ENCODE data around the gene MAGEA9B. TPM values are rescaled to one million over a fixed set of nuclear protein-coding genes. Genes with fewer than 3 reads are reported as not detected.
"Not testable (repeated sequence)": the region's sequence is repeated elsewhere in the genome, so short reads cannot be mapped to it uniquely, and the experiment has no call there.

MAGEA9B gene
- total RNA-seq (not detected), polyA plus RNA-seq (not detected)

GRCh38 chrX:149587359-149587758 lies at the start of gene MAGEA9B:
Gene MAGEA9B, minus strand, starts transcription at chrX:149587459. Its CDS starts 4,280 bp downstream, at chrX:149583179.
- not testable (repeated sequence) for H3K27ac ChIP-seq (ENCODE audit: low read depth in 1 of 2, low read length in 2 of 2); H3K27me3 ChIP-seq (ENCODE audit: control insufficient read depth in 4 of 4, insufficient read depth in 4 of 4, low read length in 3 of 4); DNase-seq (ENCODE audit: low spot score); H3K36me3 ChIP-seq (ENCODE audit: control insufficient read depth in 4 of 4, insufficient read depth in 3 of 4, low read depth in 1 of 4, low read length in 3 of 4); H3K9me3 ChIP-seq (ENCODE audit: control insufficient read depth in 4 of 4, low read length in 3 of 4); H3K9ac ChIP-seq (ENCODE audit: low read depth in 1 of 2, low read length in 2 of 2); H3K4me3 ChIP-seq (ENCODE audit: low read depth in 1 of 3, low read length in 3 of 3); H3K4me1 ChIP-seq (ENCODE audit: control insufficient read depth in 4 of 4, insufficient read depth in 4 of 4, low read length in 3 of 4)
- no CpG with 5 or more reads among the region's 12 CpGs for WGBS

GRCh38 chrX:149633511-149633910 lies 46.3 kb upstream of the MAGEA9B start:
- Histone ChIP-seq H3K4me3 (ENCODE audit: low read depth in 1 of 3, low read length in 3 of 3) (no peak overlapping the region), H3K9ac (ENCODE audit: low read depth in 1 of 2, low read length in 2 of 2) (no peak overlapping the region), H3K27ac (ENCODE audit: low read depth in 1 of 2, low read length in 2 of 2) (no peak overlapping the region), H3K9me3 (ENCODE audit: control insufficient read depth in 4 of 4, low read length in 3 of 4) (no peaks in the 10 kb centered on the region), H3K36me3 (ENCODE audit: control insufficient read depth in 4 of 4, insufficient read depth in 3 of 4, low read depth in 1 of 4, low read length in 3 of 4) (no peaks in the 10 kb centered on the region), H3K4me1 (ENCODE audit: control insufficient read depth in 4 of 4, insufficient read depth in 4 of 4, low read length in 3 of 4) (peaks cover 0 to 20% (median 7%) of the 10 kb centered on the region in 4 donors), H3K27me3 (ENCODE audit: control insufficient read depth in 4 of 4, insufficient read depth in 4 of 4, low read length in 3 of 4) (no peaks in the 10 kb centered on the region)
- no peak for DNase-seq (ENCODE audit: low spot score)
- TF ChIP-seq ZBTB33 (IDR thresholded peaks at IDR 0.05) (no peak), TAF1 (conservative IDR thresholded peaks at IDR 0.05) (no peak), RXRA (IDR thresholded peaks at IDR 0.05) (no peak), NR2F2 (IDR thresholded peaks at IDR 0.05) (no peak), HNF4A (conservative IDR thresholded peaks at IDR 0.05) (no peak), EGR1 (IDR thresholded peaks at IDR 0.05; ENCODE audit: low read depth in 2 of 2) (no peak), ATF3 (IDR thresholded peaks at IDR 0.05) (no peak), YY1 (IDR thresholded peaks at IDR 0.05) (no peak), FOXA1 (IDR thresholded peaks at IDR 0.05) (no peak), CTCF (IDR thresholded peaks at IDR 0.05; ENCODE audit: low read depth, low read length, missing input control) (no peak), REST (IDR thresholded peaks at IDR 0.05) (no peak), GABPA (IDR thresholded peaks at IDR 0.05 in 1 of 2, conservative IDR thresholded peaks at IDR 0.05 in 1 of 2) (no peak), JUND (IDR thresholded peaks at IDR 0.05) (no peak), MAX (IDR thresholded peaks at IDR 0.05) (no peak), FOXA2 (IDR thresholded peaks at IDR 0.05) (no peak), RAD21 (IDR thresholded peaks at IDR 0.05) (no peak), SP1 (IDR thresholded peaks at IDR 0.05) (no peak), HNF4G (IDR thresholded peaks at IDR 0.05) (no peak)

All from liver (tissue), 9 donors.